ENCODE data around the gene STAT5B. TPM values are rescaled to one million over a fixed set of nuclear protein-coding genes. Genes with fewer than 3 reads are reported as not detected.

STAT5B gene
- total and polyA plus RNA-seq, 2 of the 13 experiments (the other 11 are each of a cell fraction or from before 2014, with no cell fraction given) = 21.0 to 42.8 TPM

DNA sequence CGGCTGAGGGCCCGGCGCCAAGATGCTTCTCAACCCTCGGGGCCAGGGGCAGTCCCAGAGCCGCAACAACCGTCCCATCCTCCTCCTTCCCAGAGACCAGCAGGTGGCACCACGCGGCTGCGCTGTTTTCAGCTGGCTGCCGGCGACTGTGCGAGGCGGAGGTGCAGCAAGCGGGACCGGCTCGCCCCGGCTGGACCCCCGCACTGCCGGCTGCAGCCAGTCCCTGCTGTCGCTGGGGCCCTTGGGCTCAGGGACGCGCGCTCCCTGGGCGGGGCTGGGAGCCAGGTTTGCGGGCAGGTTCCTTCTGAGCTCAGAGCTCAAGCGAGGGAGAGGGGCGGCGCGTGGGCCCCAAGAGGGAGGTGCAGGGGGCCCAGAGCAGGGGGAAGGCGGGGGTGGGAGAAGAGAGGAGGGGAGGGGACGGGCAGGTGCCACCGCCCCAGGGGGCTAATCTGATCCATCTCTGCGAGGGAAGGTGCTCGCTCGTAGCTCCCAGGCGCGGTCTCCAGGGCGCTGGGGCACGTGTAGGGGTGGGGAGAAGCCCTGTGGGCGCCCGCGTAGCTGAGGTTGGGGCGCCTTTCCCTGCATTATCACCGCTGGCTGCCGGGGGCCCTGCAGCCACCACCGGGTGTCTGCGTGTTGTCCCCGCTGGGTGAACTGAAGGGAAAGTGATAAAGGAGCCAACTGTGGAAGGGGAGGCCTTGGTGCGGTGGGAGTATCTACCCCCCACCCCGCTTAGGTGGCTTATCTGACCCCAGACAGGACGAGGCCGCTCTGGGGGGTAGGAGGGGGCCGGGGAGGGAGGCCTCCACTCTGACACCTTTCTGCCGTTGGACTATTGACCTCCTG lies 36.3 kb upstream of the STAT5B start (continued):
- TF ChIP-seq, protein P1, sequence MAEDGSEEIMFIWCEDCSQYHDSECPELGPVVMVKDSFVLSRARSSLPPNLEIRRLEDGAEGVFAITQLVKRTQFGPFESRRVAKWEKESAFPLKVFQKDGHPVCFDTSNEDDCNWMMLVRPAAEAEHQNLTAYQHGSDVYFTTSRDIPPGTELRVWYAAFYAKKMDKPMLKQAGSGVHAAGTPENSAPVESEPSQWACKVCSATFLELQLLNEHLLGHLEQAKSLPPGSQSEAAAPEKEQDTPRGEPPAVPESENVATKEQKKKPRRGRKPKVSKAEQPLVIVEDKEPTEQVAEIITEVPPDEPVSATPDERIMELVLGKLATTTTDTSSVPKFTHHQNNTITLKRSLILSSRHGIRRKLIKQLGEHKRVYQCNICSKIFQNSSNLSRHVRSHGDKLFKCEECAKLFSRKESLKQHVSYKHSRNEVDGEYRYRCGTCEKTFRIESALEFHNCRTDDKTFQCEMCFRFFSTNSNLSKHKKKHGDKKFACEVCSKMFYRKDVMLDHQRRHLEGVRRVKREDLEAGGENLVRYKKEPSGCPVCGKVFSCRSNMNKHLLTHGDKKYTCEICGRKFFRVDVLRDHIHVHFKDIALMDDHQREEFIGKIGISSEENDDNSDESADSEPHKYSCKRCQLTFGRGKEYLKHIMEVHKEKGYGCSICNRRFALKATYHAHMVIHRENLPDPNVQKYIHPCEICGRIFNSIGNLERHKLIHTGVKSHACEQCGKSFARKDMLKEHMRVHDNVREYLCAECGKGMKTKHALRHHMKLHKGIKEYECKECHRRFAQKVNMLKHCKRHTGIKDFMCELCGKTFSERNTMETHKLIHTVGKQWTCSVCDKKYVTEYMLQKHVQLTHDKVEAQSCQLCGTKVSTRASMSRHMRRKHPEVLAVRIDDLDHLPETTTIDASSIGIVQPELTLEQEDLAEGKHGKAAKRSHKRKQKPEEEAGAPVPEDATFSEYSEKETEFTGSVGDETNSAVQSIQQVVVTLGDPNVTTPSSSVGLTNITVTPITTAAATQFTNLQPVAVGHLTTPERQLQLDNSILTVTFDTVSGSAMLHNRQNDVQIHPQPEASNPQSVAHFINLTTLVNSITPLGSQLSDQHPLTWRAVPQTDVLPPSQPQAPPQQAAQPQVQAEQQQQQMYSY (CRISPR knock-in tag; IDR thresholded peaks at IDR 0.05) = no peak
- TF ChIP-seq ZNF33A (CRISPR knock-in tag; IDR thresholded peaks at IDR 0.05; ENCODE audit: borderline replicate concordance) (no peak), ZSCAN9 (CRISPR knock-in tag; IDR thresholded peaks at IDR 0.05; ENCODE audit: borderline replicate concordance) (no peak; the same call in 1 of the 2 replicates), SMAD1 (CRISPR knock-in tag; IDR thresholded peaks at IDR 0.05; ENCODE audit: borderline replicate concordance, low read depth) (no peak), ZFP82 (CRISPR knock-in tag; IDR thresholded peaks at IDR 0.05; ENCODE audit: borderline replicate concordance) (0 out of 2 replicates have a peak, but pooled peaks have one; percentile 49), RFX3 (CRISPR knock-in tag; IDR thresholded peaks at IDR 0.05) (no peak), U2AF1 (optimal IDR thresholded peaks at IDR 0.05; ENCODE audit: low read depth, low read length) (no peak), MTF1 (CRISPR knock-in tag; IDR thresholded peaks at IDR 0.05) (no peak), ZNF17 (CRISPR knock-in tag; IDR thresholded peaks at IDR 0.05) (no peak), DPF2 (CRISPR knock-in tag; IDR thresholded peaks at IDR 0.05; ENCODE audit: borderline replicate concordance, low read depth) (peak; percentile 72; the same call in 1 of the 2 replicates), MEIS1 (CRISPR knock-in tag; IDR thresholded peaks at IDR 0.05; ENCODE audit: borderline replicate concordance) (peak; percentile 94; the same call in 1 of the 2 replicates), POLR2G (IDR thresholded peaks at IDR 0.05; ENCODE audit: low read depth, low read length) (peak; percentile 70; the same call in 1 of the 2 replicates), SRSF4 (IDR thresholded peaks at IDR 0.05; ENCODE audit: low read depth, low read length, poor library complexity, severe bottlenecking) (no peak), KLF9 (CRISPR knock-in tag; IDR thresholded peaks at IDR 0.05; ENCODE audit: low read depth) (no peak)
- TF ChIP-seq, protein P2, sequence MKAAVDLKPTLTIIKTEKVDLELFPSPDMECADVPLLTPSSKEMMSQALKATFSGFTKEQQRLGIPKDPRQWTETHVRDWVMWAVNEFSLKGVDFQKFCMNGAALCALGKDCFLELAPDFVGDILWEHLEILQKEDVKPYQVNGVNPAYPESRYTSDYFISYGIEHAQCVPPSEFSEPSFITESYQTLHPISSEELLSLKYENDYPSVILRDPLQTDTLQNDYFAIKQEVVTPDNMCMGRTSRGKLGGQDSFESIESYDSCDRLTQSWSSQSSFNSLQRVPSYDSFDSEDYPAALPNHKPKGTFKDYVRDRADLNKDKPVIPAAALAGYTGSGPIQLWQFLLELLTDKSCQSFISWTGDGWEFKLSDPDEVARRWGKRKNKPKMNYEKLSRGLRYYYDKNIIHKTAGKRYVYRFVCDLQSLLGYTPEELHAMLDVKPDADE (CRISPR knock-in tag; IDR thresholded peaks at IDR 0.05) = no peak
- TF ChIP-seq, protein P3, sequence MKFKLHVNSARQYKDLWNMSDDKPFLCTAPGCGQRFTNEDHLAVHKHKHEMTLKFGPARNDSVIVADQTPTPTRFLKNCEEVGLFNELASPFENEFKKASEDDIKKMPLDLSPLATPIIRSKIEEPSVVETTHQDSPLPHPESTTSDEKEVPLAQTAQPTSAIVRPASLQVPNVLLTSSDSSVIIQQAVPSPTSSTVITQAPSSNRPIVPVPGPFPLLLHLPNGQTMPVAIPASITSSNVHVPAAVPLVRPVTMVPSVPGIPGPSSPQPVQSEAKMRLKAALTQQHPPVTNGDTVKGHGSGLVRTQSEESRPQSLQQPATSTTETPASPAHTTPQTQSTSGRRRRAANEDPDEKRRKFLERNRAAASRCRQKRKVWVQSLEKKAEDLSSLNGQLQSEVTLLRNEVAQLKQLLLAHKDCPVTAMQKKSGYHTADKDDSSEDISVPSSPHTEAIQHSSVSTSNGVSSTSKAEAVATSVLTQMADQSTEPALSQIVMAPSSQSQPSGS (CRISPR knock-in tag; IDR thresholded peaks at IDR 0.05) = peak; percentile 44; the same call in 1 of the 2 replicates
- TF ChIP-seq, protein P4, sequence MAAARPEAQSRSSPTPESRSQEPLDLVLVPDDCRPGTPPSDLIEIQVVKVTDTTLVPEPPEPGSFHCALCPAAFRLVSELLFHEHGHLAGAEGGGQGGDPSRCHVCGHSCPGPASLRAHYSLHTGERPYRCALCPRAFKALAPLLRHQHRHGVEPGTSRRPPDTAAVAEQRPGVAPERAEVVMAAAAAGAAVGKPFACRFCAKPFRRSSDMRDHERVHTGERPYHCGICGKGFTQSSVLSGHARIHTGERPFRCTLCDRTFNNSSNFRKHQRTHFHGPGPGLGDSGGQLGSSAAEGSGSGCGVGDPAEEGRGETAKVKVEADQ (CRISPR knock-in tag; IDR thresholded peaks at IDR 0.05; ENCODE audit: borderline replicate concordance) = no peak
- TF ChIP-seq, protein P5, sequence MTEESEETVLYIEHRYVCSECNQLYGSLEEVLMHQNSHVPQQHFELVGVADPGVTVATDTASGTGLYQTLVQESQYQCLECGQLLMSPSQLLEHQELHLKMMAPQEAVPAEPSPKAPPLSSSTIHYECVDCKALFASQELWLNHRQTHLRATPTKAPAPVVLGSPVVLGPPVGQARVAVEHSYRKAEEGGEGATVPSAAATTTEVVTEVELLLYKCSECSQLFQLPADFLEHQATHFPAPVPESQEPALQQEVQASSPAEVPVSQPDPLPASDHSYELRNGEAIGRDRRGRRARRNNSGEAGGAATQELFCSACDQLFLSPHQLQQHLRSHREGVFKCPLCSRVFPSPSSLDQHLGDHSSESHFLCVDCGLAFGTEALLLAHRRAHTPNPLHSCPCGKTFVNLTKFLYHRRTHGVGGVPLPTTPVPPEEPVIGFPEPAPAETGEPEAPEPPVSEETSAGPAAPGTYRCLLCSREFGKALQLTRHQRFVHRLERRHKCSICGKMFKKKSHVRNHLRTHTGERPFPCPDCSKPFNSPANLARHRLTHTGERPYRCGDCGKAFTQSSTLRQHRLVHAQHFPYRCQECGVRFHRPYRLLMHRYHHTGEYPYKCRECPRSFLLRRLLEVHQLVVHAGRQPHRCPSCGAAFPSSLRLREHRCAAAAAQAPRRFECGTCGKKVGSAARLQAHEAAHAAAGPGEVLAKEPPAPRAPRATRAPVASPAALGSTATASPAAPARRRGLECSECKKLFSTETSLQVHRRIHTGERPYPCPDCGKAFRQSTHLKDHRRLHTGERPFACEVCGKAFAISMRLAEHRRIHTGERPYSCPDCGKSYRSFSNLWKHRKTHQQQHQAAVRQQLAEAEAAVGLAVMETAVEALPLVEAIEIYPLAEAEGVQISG (CRISPR knock-in tag; IDR thresholded peaks at IDR 0.05) = peak; percentile 64
